HG03460 (cell line): ENCODE data around the gene GRK5.
A peak's percentile ranks its signal among the peaks of the same experiment; 100 is the strongest.

ENCODE experiments used
- ATAC-seq: cut with Tn5 transposase; IDR thresholded peaks from one replicate; pipeline ENCODE4 v1.9.1; 2021; ENCODE audit not compliant: unreplicated experiment

The GRK5 gene

DNA sequence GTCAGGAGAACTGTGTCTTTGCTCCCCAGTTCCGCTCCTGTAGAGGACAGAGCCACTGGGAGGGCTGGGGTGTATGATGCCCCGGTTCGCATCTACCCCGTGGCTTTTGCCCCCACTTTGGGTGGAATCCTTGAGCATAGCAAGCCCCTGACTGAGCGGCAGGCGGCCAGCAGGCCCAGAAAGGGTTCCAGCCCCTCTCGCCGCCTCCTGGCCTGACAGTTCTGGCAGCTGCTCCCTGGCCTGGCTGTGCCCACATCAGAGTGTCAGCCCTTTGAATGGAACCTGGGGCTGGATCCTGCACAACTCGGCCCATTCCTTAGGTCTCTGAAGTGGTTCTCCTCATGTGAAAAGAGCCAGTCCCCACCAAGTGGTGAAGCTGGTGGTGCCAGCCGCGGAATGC is 106.7 kb downstream of the GRK5 start:
- ATAC-seq, result no peak

GRCh38 chr10:119314486-119314885 is 107.1 kb downstream of the GRK5 start:
- ATAC-seq, result no peak

DNA sequence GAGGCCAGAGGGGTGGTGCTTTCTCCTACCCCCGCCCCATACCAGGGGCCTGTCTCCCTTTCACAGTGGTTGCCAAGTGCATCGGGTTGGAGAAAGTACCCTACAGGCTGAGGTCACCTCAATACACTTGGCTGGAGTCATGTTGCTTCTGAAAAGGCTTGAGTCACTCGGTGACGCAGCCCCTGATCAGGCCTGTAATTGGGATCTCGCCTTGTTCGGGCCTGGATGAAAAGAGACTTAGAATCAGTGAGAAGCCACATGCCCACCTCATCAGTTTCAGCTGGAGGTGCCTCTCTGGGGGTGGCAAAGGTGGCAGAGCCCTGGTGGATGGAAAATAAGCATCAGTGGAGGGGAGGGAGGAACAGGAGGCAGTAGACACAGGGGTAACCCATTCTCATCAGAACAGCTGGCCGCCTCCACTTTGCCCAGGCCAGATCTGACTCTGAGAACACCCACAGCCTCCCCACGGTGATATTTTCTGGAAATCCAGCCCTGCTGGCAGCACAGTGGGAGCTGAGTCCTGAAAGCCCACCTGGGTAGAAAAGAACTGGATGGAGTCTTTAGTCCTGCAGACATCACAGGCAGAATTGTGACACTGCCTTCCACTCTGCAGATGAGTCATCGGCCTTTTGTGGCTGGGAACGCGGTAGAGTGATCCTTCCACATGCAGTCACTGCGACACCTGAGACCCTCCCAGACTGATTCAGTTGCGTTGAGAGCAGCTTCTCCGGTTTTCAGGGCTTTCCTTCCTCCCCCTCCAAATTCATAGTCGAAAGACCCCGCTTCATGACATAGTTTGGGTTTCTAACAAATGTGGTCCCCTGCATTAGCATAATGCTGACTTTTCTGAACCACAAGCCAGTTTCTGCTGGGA is 108.0 kb downstream of the GRK5 start:
- ATAC-seq, result peak; percentile 47

- no peak for ATAC-seq
Measured at GRCh38 chr10:119316002-119316358, 108.6 kb downstream of the GRK5 start.

DNA sequence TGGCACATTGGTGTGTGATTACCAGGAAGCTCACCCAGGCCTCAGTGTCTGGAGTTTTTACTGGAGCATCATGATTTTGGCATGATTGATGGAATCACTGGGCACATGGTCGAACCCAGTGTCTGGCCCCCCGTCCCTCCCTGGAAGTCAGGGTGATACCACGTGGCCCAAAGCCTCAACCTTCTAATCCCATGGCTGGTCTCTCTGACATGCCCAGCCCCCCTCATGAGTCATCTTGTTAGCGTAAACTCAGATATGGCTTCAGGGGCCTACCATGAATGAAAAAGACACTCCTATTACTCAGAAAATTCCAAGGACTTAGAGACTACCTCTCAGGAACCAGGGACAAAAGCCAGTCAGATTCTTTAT is 109.3 kb downstream of the GRK5 start:
- ATAC-seq, result no peak

GRCh38 chr10:119318411-119319160 is 111.2 kb downstream of the GRK5 start:
- no peak for ATAC-seq

GRCh38 chr10:119319161-119319919 is 112.0 kb downstream of the GRK5 start:
- no peak for ATAC-seq

GRCh38 chr10:119319920-119320258 is 112.5 kb downstream of the GRK5 start:
- no peak for ATAC-seq

GRCh38 chr10:119320981-119321380 is 113.6 kb downstream of the GRK5 start:
- no peak for ATAC-seq

GRCh38 chr10:119323085-119324016 is 116.0 kb downstream of the GRK5 start:
- no peak for ATAC-seq

- no peak for ATAC-seq
Measured at GRCh38 chr10:119325131-119325530, 117.8 kb downstream of the GRK5 start.

DNA sequence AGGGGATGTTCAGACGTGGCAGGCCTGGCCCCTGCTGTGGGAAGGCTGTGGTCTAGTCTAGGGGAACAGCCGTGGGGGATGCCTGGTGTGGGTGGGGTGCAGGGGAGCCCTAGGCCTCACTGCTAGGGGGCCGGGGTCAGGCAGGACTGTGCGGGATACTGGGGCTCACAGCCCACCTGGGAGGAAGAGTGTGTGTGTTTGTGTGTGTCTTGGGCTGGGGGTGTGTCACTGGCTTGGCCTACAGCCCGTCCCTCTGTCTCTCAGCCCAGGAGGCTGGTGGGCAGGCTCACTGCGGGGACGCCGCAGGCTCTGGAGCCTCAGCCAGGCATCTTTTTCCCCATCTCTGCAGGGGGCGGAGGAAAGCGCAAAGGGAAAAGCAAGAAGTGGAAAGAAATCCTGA is 118.8 kb downstream of the GRK5 start:
- ATAC-seq, result no peak

DNA sequence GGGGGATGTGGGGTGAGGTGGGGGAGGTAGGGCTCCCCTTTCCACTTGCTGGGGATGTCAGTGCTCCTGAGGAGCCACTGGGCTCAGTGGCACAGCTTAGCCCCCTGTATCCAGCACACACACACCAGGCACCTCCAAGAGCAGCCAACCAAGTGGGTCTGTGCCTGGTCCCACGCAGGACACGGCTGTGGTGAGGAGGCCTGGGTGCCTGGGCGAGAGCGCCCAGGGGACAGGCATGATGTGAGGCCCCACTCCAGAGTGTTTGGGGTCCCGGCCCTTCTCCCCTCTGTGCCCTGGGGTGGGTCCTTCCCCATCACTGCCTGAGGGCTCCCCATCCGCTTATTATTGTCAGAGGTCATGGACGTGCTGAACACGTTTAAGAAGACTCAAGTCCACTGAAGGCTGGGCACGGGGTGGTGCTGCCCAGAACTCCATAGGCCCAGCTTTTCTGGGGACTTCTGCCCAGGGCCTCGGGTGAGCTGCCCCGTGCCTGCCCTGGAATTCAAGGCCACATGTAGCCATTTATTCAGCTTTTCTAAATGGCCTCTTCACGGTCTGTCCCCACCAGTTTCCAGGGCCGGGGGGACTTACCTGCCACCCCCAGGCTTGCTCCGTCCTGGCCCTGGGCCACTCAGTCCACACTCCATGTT is 119.8 kb downstream of the GRK5 start:
- ATAC-seq, result no peak

- ATAC-seq, result no peak
Measured at GRCh38 chr10:119328223-119328622, 120.9 kb downstream of the GRK5 start.

GRCh38 chr10:119330342-119330741 is 123.0 kb downstream of the GRK5 start:
- no peak for ATAC-seq

GRCh38 chr10:119331061-119331460 is 123.7 kb downstream of the GRK5 start:
- ATAC-seq, result no peak

DNA sequence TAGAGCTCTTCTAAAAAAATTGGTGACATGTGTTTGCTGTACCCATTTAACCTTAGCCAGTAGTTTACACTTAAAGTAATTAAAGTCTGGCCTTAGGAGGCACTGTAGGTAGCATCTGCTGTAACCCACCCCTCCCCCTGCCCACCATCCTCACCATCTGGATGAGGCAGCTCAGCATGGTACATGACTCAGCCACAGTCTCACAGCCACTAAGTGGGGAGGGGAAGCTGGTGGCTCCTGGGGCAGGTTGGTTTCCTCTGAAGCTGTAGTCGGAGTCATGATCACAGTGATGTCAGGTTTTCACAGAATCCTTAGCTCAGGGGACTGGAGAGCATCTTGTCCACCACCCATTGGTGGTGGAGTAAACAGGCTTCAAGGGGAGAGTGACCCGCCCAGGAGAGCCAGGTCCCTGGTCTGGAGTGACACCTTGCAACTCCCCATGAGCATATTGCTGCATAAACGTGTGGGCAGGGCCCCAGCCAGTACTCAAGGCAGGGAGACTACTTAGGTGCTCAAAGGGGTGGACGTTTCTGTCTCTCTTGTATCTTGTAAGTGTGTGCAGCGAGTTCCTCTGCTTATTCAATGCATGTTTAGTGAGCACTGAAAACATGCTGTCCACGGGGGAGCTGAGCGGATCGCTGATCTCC is 125.9 kb downstream of the GRK5 start:
- no peak for ATAC-seq

DNA sequence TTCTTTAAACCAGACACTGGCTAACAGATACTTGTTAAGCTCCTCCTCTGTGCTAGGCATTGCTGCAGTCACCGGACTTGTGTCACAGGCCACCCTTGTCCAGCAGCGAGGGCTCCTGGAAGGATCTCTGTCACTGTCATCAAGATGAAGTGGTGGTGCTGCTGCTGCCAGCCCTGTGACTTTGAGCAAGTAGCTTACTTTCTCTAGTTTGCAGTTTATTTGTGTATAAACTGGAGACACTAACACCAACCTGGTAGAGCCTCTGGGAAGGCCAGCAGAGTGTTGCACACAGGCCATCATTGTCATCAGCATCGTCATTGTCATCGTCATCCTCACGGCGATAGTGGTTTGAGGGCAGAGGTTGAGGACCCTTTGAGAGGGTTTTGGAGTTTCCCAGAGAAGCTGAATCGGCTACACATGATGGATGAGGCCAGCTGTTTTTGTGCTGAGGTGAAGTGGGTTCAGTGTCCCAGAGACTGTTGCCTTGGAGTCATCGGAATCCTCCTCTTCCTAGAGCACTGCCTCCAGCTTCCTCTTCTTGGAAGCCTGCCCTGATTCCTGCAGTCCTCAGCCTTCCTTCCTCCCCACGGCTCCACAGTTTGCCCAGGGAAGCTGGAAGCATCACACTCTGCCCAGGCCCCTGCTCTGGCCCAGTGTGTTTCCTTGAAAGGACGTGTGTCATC is 128.4 kb downstream of the GRK5 start:
- ATAC-seq, result no peak

DNA sequence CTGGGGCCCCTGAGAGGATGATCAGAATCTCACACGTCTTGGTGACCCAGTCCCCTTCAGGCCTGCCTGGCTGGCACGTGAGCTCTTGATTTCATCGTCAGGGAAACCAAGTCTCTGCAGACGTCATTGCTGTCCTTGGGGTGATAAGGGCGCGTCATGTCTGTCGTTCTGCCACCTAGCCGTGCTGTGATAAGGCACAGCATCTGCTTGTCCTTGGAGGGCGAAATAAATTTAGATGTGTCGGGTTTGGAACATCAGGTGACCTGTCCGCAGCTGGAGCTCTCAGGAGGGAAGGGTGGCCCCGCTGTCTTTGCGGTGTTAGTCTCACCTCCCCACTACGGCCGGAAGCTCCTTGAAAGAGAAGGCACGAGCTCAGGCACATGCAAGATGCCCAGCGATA is 129.2 kb downstream of the GRK5 start:
- ATAC-seq, result no peak
